H1 (cell line): ENCODE results near the gene NDST4. TPM values are rescaled to one million over a fixed set of nuclear protein-coding genes. Genes with fewer than 3 reads are reported as not detected.

Experiments
- CHD2 ChIP-seq: IDR thresholded peaks from 2 replicates; pipeline ENCODE4 v1.6.1; 2012; ENCODE audit warnings: low read length, improper control_type of control experiment
- CREB1 ChIP-seq: IDR thresholded peaks from 2 replicates; pipeline ENCODE4 v1.6.1; 2012; ENCODE audit warnings: inconsistent platforms
- CTBP2 ChIP-seq: IDR thresholded peaks from 2 replicates; pipeline ENCODE4 v1.7.0; 2011; ENCODE audit warnings: borderline replicate concordance, mild to moderate bottlenecking, moderate library complexity, mixed read lengths, low read length; ENCODE audit not compliant: insufficient read depth, insufficient read length
- EP300 ChIP-seq, 2 experiments: IDR thresholded peaks; 1 replicate in 1 of 2; 2 replicates in 1 of 2; pipeline ENCODE4 v1.6.1; 2011 to 2012; ENCODE audit warnings: low read depth in 2 of 2, low read length in 2 of 2, mild to moderate bottlenecking in 2 of 2, borderline replicate concordance in 1 of 2, inconsistent platforms in 1 of 2, moderate library complexity in 1 of 2
- GABPA ChIP-seq: IDR thresholded peaks from 2 replicates; pipeline ENCODE4 v1.6.1; 2011; ENCODE audit warnings: mild to moderate bottlenecking, low read length, moderate library complexity, borderline replicate concordance; ENCODE audit not compliant: insufficient read depth
- KDM5A ChIP-seq: fragments of 200-600 bp; IDR thresholded peaks from 2 replicates; pipeline ENCODE4 v1.7.1; 2012; ENCODE audit warnings: mild to moderate bottlenecking, low read length, inconsistent platforms, mixed read lengths
- NANOG ChIP-seq: IDR thresholded peaks from 2 replicates; pipeline ENCODE4 v1.6.1; 2011; ENCODE audit warnings: low read length, low read depth, mild to moderate bottlenecking, inconsistent platforms; ENCODE audit not compliant: insufficient read depth, poor library complexity, severe bottlenecking
- polyA plus RNA-seq, 7 experiments: library from polyadenylated mRNA; depleted of rRNA in 3 of 7; stranded (reverse) in 5 of 7; unstranded in 2 of 7; fragments of >200 nt in 5 of 7; fragments of 200-250 nt in 2 of 7; gene quantifications; 1 replicate in 5 of 7; 2 replicates in 1 of 7; 4 replicates in 1 of 7; pipeline versions ENCODE4 v1.2.1 to v1.2.3, GENCODE V29; 2011 to 2013; ENCODE audit warnings: missing spikeins in 2 of 7, mixed read lengths in 2 of 7
- total RNA-seq: library from RNA; stranded (reverse); fragmentation: NEBNext Ultra II Directional; extraction: Animal tissue kit (Norgen Biotek cat#: 25700); gene quantifications from 2 replicates; pipeline ENCODE4 v1.2.1, GENCODE V29; 2021
- TF ChIP-seq, protein P1 (sequence below): fragments of 300-600 bp; sonication (generic); IDR thresholded peaks from 2 replicates; pipeline ENCODE4 v1.7.1; 2012; ENCODE audit warnings: low read length, moderate library complexity, mild to moderate bottlenecking, inconsistent platforms; ENCODE audit not compliant: insufficient replicate concordance

NDST4 gene
- total and polyA plus RNA-seq, 2 of the 8 experiments (the other 6 are each of a cell fraction or from before 2014, with no cell fraction given), result 0.02 TPM; not detected in 1

DNA sequence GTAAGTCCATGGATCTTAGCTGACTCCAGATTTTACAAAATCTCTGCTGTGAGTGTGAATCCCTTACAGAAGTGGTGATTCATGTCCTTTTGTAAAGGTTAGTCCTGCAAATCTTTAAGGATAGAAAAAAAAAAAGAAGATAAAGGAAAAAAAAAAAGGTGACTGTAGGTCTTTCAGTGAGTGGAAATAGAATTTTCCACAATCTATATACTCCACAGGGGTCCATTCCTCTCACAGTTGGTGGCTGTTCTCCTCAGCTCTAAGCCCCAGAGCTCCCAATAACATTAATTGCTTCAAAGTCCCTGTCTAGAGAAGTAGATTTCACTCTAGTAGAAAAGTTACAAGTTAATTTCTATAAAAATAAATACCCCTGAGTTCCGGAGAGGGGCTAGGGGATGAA is 189.1 kb downstream of the NDST4 start (continued):
- TF ChIP-seq, protein P1, sequence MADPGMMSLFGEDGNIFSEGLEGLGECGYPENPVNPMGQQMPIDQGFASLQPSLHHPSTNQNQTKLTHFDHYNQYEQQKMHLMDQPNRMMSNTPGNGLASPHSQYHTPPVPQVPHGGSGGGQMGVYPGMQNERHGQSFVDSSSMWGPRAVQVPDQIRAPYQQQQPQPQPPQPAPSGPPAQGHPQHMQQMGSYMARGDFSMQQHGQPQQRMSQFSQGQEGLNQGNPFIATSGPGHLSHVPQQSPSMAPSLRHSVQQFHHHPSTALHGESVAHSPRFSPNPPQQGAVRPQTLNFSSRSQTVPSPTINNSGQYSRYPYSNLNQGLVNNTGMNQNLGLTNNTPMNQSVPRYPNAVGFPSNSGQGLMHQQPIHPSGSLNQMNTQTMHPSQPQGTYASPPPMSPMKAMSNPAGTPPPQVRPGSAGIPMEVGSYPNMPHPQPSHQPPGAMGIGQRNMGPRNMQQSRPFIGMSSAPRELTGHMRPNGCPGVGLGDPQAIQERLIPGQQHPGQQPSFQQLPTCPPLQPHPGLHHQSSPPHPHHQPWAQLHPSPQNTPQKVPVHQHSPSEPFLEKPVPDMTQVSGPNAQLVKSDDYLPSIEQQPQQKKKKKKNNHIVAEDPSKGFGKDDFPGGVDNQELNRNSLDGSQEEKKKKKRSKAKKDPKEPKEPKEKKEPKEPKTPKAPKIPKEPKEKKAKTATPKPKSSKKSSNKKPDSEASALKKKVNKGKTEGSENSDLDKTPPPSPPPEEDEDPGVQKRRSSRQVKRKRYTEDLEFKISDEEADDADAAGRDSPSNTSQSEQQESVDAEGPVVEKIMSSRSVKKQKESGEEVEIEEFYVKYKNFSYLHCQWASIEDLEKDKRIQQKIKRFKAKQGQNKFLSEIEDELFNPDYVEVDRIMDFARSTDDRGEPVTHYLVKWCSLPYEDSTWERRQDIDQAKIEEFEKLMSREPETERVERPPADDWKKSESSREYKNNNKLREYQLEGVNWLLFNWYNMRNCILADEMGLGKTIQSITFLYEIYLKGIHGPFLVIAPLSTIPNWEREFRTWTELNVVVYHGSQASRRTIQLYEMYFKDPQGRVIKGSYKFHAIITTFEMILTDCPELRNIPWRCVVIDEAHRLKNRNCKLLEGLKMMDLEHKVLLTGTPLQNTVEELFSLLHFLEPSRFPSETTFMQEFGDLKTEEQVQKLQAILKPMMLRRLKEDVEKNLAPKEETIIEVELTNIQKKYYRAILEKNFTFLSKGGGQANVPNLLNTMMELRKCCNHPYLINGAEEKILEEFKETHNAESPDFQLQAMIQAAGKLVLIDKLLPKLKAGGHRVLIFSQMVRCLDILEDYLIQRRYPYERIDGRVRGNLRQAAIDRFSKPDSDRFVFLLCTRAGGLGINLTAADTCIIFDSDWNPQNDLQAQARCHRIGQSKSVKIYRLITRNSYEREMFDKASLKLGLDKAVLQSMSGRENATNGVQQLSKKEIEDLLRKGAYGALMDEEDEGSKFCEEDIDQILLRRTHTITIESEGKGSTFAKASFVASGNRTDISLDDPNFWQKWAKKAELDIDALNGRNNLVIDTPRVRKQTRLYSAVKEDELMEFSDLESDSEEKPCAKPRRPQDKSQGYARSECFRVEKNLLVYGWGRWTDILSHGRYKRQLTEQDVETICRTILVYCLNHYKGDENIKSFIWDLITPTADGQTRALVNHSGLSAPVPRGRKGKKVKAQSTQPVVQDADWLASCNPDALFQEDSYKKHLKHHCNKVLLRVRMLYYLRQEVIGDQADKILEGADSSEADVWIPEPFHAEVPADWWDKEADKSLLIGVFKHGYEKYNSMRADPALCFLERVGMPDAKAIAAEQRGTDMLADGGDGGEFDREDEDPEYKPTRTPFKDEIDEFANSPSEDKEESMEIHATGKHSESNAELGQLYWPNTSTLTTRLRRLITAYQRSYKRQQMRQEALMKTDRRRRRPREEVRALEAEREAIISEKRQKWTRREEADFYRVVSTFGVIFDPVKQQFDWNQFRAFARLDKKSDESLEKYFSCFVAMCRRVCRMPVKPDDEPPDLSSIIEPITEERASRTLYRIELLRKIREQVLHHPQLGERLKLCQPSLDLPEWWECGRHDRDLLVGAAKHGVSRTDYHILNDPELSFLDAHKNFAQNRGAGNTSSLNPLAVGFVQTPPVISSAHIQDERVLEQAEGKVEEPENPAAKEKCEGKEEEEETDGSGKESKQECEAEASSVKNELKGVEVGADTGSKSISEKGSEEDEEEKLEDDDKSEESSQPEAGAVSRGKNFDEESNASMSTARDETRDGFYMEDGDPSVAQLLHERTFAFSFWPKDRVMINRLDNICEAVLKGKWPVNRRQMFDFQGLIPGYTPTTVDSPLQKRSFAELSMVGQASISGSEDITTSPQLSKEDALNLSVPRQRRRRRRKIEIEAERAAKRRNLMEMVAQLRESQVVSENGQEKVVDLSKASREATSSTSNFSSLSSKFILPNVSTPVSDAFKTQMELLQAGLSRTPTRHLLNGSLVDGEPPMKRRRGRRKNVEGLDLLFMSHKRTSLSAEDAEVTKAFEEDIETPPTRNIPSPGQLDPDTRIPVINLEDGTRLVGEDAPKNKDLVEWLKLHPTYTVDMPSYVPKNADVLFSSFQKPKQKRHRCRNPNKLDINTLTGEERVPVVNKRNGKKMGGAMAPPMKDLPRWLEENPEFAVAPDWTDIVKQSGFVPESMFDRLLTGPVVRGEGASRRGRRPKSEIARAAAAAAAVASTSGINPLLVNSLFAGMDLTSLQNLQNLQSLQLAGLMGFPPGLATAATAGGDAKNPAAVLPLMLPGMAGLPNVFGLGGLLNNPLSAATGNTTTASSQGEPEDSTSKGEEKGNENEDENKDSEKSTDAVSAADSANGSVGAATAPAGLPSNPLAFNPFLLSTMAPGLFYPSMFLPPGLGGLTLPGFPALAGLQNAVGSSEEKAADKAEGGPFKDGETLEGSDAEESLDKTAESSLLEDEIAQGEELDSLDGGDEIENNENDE, result peak; percentile 89
- TF ChIP-seq NANOG, result peak; percentile 69
- TF ChIP-seq EP300 (IDR thresholded peaks at IDR 0.05; ENCODE audit: borderline replicate concordance in 1 of 2, low read depth in 2 of 2, low read length in 2 of 2), result peak in 1 of 2 experiments; percentile 20; a peak in 1 of 3 replicates
- no peak for TF ChIP-seq CREB1
- no peak for TF ChIP-seq CHD2
- TF ChIP-seq CTBP2, result no peak
- no peak for TF ChIP-seq GABPA
- TF ChIP-seq KDM5A, result no peak
